Lung (tissue), 12 donors: ENCODE data around the gene DOK7. TPM values are rescaled to one million over a fixed set of nuclear protein-coding genes. Genes with fewer than 3 reads are reported as not detected.

Experiments used
- ATAC-seq: fragments of 200-7000 bp; cut with Tn5 transposase; one replicate; pipeline ENCODE4 v1.9.1; 2020; ENCODE audit warnings: moderate number of reproducible peaks; ENCODE audit not compliant: insufficient read depth, low FRiP score
- DNase-seq, 3 donors: peaks; one replicate each; pipeline ENCODE4 v3.0.0-alpha.2; 2013 to 2017
- H3K27ac ChIP-seq, 2 donors: one replicate each; pipeline ENCODE4 v1.5.1; 2013; ENCODE audit warnings: mild to moderate bottlenecking in 2 of 2, moderate library complexity in 2 of 2, control low read depth in 1 of 2, inconsistent platforms in 1 of 2, low read depth in 1 of 2, low read length in 1 of 2
- H3K27me3 ChIP-seq, 3 donors: one replicate each; pipeline ENCODE4 v1.5.1; 2013; ENCODE audit warnings: low read length in 2 of 3; ENCODE audit not compliant: control insufficient read depth in 3 of 3, insufficient read depth in 3 of 3
- H3K36me3 ChIP-seq, 4 donors: one replicate each; pipeline ENCODE4 v1.5.1; 2013; ENCODE audit warnings: low read length in 4 of 4, mild to moderate bottlenecking in 1 of 4, moderate library complexity in 1 of 4; ENCODE audit not compliant: control insufficient read depth in 4 of 4, insufficient read depth in 4 of 4
- H3K4me1 ChIP-seq, 5 donors: one replicate each; pipeline ENCODE4 v1.5.1; 2013; ENCODE audit warnings: low read length in 5 of 5, mild to moderate bottlenecking in 2 of 5, moderate library complexity in 1 of 5; ENCODE audit not compliant: control insufficient read depth in 5 of 5, insufficient read depth in 5 of 5
- H3K4me3 ChIP-seq: one replicate; pipeline ENCODE4 v1.5.1; 2013; ENCODE audit warnings: mild to moderate bottlenecking, control low read depth, moderate library complexity
- H3K9ac ChIP-seq, 2 donors: one replicate each; pipeline ENCODE4 v1.5.1; 2013; ENCODE audit warnings: low read length in 2 of 2, control low read depth in 1 of 2; ENCODE audit not compliant: insufficient read depth in 1 of 2
- H3K9me3 ChIP-seq, 4 donors: one replicate each; pipeline ENCODE4 v1.5.1; 2013; ENCODE audit warnings: low read length in 3 of 4, mild to moderate bottlenecking in 1 of 4, moderate library complexity in 1 of 4; ENCODE audit not compliant: control insufficient read depth in 4 of 4, insufficient read depth in 3 of 4
- CTCF ChIP-seq: IDR thresholded peaks from 2 replicates; pipeline ENCODE4 v1.5.1; 2012; ENCODE audit warnings: mild to moderate bottlenecking; ENCODE audit errors: control extremely low read depth, extremely low read depth
- WGBS, 2 donors: extraction: QIAGEN DNeasy Blood & Tissue Kit; methylation state at CpG; one replicate each; pipeline ENCODE4 v1.1.7; 2013; 5-methylcytosine and 5-hydroxymethylcytosine counted together
- polyA plus RNA-seq, 2 donors: library from polyadenylated mRNA; stranded (reverse); fragments of 200-250 nt; gene quantifications; one replicate each; pipeline ENCODE4 v1.2.1, GENCODE V29; 2013
- total RNA-seq, 2 donors: library from RNA; depleted of rRNA in 1 of 2; stranded (reverse); fragments of >200 nt in 1 of 2; gene quantifications; one replicate each; pipeline ENCODE4 v1.2.1, GENCODE V29; 2014 to 2021
- donor health status: control.
- donor health status: control.
- donor health status: Bipolar disorder and iron deficiency.
- donor health status: healthy.
- donor health status: DM: yes; HTN: yes; CAD: no.

Gene DOK7
- total and polyA plus RNA-seq, 4 donors: 0.53 to 2.7 (median 1.4) TPM

GRCh38 chr4:3449047-3449573 lies 14.0 kb upstream of the DOK7 start:
- ATAC-seq (no peak), DNase-seq (no peak)
- H3K9ac ChIP-seq: no peak overlapping the region
- 94 to 99% methylated on average over 21 of the region's 21 CpGs for WGBS, 2 donors
- no peak overlapping the region for H3K4me3 ChIP-seq
- no peak for TF ChIP-seq CTCF
- no peaks in the 10 kb centered on the region for H3K9me3 ChIP-seq
- H3K27ac ChIP-seq: no peak overlapping the region
- H3K27me3 ChIP-seq: no peaks in the 10 kb centered on the region
- H3K4me1 ChIP-seq: no peaks in the 10 kb centered on the region
- no peaks in the 10 kb centered on the region for H3K36me3 ChIP-seq

- WGBS, 2 donors: 75 to 79% methylated on average over 33 to 35 of the region's 35 CpGs
- Histone ChIP-seq H3K4me1 (no peaks in the 10 kb centered on the region), H3K4me3 (no peak overlapping the region), H3K9me3 (peaks cover 0 to under 1% (median 0%) of the 10 kb centered on the region in 4 donors), H3K27ac (no peak overlapping the region), H3K36me3 (no peaks in the 10 kb centered on the region), H3K9ac (no peak overlapping the region), H3K27me3 (no peaks in the 10 kb centered on the region)
- DNase-seq: no peak
- no peak for ATAC-seq
- TF ChIP-seq CTCF: no peak
These were observed 13.3 kb upstream of the DOK7 start for GRCh38 chr4:3449574-3450534.

- TF ChIP-seq CTCF: no peak
- WGBS, 2 donors: 96 to 99% methylated on average over 4 of the region's 4 CpGs
These were observed 12.5 kb upstream of the DOK7 start for GRCh38 chr4:3450643-3451042.

More at GRCh38 chr4:3450643-3451042, 12.5 kb upstream of the DOK7 start:
- Histone ChIP-seq H3K27ac (no peak overlapping the region), H3K36me3 (no peaks in the 10 kb centered on the region), H3K27me3 (no peaks in the 10 kb centered on the region), H3K9ac (no peak overlapping the region), H3K4me3 (no peak overlapping the region), H3K9me3 (peaks cover 0 to 5% (median 1%) of the 10 kb centered on the region in 4 donors), H3K4me1 (no peaks in the 10 kb centered on the region)
- DNase-seq: no peak
- ATAC-seq: no peak
